Right kidney (tissue), 1 donor: Measurements from ENCODE around the gene CDC27.
"Not testable (repeated sequence)": the region's sequence is repeated elsewhere in the genome, so short reads cannot be mapped to it uniquely, and the experiment has no call there.

Experiments used
- DNase-seq: peaks from one replicate; pipeline ENCODE4 v3.0.0-alpha.2; 2016

CDC27 gene

DNA sequence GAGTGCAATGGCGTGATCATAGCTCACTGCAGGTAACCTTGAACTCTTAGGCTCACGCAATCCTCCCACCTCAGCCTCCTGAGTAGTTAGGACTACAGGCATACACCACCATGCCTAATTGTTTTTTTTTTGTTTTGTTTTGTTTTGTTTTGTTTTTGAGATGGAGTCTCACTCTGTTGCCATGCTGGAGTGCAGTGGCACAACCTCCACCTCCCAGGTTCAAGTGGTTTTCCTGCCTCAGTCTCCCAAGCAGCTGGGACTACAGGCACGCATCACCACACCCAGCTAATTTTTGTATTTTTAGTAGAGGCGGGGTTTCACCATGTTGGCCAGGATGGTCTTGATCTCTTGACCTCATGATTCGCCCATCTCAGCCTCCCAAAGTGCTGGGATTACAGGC, 54.7 kb downstream of the CDC27 start:
- not testable (repeated sequence) for DNase-seq

- no peak for DNase-seq
Measured at GRCh38 chr17:47131761-47132160, 57.3 kb downstream of the CDC27 start.

DNA sequence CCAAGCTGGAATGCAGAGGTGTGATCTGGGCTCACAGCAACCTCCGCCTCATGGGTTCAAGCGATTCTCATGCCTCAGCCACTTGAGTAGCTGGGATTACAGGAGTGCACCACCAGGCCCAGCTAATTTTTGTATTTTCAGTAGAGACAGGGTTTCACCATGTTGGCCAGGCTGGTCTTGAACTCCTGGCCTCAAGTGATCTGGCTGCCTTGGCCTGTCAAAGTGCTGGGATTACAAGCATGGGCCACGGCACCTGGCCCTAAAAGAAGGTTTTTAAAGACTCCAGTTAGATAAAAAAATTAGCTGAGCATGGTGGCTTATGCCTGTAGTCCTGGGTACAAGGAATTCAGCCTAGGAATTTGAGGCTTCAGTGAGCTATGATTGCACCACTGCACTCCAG, 62.3 kb downstream of the CDC27 start:
- not testable (repeated sequence) for DNase-seq

- not testable (repeated sequence) for DNase-seq
Measured at GRCh38 chr17:47123262-47123661, 65.8 kb downstream of the CDC27 start.

DNA sequence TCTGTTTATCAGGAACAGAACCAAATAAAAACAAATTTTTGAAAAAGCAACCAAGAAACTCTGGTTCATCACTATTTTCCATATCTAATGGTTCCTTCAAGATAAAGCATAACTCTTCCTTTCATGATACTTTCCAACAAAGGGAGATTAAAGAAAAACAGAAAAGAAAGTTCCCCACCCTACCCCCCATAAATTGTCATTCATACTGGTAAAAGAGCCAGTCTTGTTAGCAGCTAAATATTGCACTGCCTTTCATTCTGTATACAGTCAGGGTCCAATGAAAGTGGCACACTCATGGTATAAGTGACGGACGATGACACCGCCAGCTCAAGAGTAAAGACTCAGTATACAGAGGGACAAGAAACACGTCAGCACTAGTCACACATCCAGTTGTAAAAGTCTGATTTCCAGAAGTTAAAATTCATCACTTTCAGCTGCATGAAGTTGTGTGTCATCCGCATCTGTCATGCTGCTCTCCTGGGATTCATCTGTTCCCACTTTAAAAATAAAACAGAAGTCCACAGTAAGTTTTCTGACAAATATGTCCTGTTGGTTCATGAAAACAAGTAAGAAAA, 68.5 kb downstream of the CDC27 start:
- DNase-seq, result no peak

GRCh38 chr17:47119746-47120520, 69.2 kb downstream of the CDC27 start:
- no peak for DNase-seq

DNA sequence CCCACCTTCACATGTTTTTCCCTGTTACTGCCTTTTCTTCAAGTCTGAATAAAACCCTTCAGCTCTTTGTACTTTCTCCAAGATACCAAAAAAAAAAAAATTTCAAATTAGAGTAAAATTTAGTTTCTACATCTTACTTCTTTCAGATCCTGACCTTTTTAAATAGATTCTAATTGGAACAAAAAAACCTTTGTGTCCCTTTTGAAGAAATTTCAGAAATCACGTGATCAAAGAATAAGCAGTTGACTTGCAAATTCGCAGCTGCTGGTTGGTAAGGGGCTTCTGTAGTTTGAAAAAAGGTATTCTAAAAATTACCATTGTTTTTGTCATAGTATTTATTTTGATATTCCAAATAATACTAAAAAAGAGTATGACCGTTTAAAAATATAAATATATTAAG, 71.7 kb downstream of the CDC27 start:
- DNase-seq, result no peak

DNA sequence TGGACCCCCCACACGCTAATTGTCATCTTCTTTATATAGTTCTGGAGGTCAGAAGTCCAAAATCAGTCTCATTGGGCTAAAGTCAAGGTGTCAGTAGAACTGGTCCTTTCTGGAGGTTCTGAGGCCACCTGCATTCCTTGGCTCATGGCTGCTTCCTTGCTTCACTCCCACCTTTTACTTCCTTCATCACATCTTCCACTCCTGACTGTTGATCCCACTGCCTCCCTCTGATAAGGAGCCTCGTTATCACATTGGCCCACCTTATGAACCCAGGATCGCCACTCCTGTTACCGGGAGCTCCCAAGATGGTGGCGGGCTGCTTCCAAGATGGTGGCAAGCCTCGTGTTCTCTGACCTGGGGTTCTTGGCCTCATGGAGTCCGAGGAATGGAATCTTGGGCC, 83.0 kb downstream of the CDC27 start:
- DNase-seq, result no peak

DNA sequence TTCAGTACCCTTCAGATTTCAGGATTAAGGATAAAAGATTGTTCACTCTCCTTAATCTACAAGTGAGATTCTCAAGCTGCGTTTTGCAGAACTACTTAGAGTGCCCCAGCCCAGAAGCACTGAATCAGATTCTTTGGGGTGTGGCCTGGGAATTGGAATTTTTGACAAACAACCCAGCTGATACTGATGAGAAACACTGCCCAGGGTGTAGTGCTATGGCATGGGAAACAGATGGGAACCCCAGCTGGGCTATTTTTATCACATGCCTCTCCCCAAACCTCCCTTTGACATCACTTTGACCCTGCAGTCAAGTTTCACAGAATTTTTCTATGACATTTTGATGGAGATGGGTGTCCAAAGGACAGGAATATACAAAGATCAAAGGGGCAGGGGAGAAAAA, 83.8 kb downstream of the CDC27 start:
- DNase-seq, result not testable (repeated sequence)

- no peak for DNase-seq
Measured at GRCh38 chr17:47102914-47103313, 86.2 kb downstream of the CDC27 start.

DNA sequence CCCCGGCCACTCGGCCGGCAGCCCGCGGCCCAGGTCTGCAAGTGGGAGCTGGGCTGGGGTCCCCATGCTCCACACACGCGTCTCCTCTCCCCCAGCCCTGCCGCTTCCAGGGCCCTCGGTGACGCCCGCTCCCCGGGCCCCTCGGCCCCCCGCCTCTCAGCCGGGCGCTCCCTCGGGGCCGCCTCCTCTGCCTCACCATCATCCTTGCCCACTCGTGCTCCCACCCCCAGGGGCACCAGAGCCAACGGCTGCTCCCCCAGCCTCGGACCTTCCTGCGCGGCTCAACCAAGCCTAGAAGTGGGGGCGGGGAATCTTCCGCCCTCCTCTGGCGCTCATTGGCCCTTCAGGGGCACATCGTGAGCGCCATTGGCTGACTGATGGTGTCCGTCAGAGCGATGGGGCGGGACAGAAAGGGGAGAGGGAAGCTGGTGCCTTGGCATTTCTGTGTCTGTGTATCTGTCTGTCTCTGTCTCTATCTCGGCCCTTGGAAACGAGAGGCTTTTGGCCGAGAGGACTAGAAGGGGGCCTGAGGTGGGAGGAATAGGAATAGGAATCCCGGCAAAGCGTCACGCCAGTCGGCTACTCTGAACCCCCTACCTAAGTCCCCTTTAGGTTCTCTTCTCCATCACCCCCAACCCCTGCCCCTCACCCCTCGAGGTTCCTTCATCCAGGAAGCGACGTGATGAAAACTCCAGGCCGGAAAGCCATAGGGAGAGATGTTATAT, 88.9 kb downstream of the CDC27 start:
- peak; percentile 90 for DNase-seq

- DNase-seq, result peak; percentile 39
Measured at GRCh38 chr17:47099451-47099986, 89.6 kb downstream of the CDC27 start.

GRCh38 chr17:47096343-47096742, 92.8 kb downstream of the CDC27 start:
- DNase-seq, result no peak

GRCh38 chr17:47095268-47095667, 93.8 kb downstream of the CDC27 start:
- DNase-seq, result no peak

GRCh38 chr17:47087093-47087492, 102.0 kb downstream of the CDC27 start:
- no peak for DNase-seq

- DNase-seq, result no peak
Measured at GRCh38 chr17:47085736-47086135, 103.4 kb downstream of the CDC27 start.

DNA sequence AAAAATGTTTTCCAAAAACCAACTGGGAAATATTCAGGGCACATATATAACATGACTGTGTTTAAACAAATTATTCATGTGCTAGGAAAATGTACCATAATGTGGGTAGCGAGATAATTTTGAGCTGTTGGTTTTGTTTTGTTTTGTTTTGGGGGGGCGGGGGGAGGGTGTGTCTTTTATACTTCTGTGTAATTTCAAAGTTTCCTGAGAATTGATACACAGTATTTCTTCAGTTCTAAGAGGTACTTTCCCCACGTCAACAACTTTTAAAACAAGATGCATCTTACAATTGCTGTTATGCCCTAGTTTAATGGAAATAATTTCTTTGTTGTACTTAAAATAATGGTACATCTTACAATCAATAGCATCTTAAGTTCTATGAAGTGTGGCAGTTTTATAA, 110.3 kb downstream of the CDC27 start:
- DNase-seq, result no peak

GRCh38 chr17:47077576-47077975, 111.5 kb downstream of the CDC27 start:
- no peak for DNase-seq

- DNase-seq, result no peak
Measured at GRCh38 chr17:47076171-47076570, 112.9 kb downstream of the CDC27 start.

GRCh38 chr17:47074361-47074760, 114.7 kb downstream of the CDC27 start:
- not testable (repeated sequence) for DNase-seq

DNA sequence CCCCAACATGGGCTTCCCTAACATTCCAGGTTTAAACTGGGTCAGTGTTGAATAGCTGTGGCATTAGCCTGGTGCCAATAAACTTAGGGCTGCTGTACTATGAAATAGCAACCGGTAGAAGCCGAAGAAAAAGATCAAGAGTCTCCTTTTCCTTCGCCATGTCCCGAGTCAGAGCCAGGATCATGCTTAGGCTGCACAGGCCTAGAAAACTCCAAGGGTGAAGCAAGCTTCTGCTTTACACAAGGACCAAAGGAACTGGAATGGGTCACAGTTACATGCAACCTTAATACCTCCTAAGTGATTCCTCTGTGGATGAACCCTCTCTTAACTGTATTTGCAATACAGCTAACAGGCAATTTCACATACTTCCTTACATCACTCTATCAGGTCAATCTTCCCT, 115.5 kb downstream of the CDC27 start:
- DNase-seq, result not testable (repeated sequence)

DNA sequence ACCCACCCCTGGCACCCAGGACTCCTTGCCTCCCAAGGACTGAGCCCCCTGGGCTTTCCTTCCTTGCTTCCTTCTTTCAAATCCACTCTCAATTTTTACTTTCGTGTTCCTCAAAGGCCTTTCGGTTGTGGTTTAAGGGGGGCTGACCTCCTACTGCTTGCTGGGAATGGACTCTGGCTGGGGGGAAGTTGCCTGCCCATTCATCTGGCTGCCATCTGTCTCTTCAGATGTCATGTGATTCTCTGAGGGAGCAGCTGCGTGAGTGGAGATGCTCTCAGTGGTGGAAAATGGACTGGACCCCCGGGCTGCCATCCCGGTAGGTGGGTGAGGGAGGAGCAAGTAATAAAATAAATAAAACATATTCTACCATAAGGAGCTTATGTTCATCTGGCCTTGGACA, 116.2 kb downstream of the CDC27 start:
- no peak for DNase-seq

GRCh38 chr17:47071171-47071570, 117.9 kb downstream of the CDC27 start:
- not testable (repeated sequence) for DNase-seq
